Activated CD4-positive, alpha-beta T cell treated with anti-CD3 and anti-CD28 coated beads for 24 hours (primary cell): ENCODE measurements around the gene POR.
"Not testable (repeated sequence)": the region's sequence is repeated elsewhere in the genome, so short reads cannot be mapped to it uniquely, and the experiment has no call there.

Experiments used
- DNase-seq, 2 donors: peaks; one replicate each; pipeline ENCODE4 v3.0.0-alpha.2; 2020; ENCODE audit warnings: low read depth in 2 of 2

POR gene

GRCh38 chr7:76022026-76022780, 107.2 kb downstream of the POR start:
- DNase-seq = no peak

- no peak for DNase-seq
Measured at GRCh38 chr7:76023002-76023401, 108.0 kb downstream of the POR start.

- DNase-seq = not testable (repeated sequence)
Measured at GRCh38 chr7:76029682-76030081, 114.7 kb downstream of the POR start.

- DNase-seq = no peak
Measured at GRCh38 chr7:76031964-76032363, 117.0 kb downstream of the POR start.
